HL-60 (cell line): Measurements from ENCODE around the gene CCDC127.
"Not testable (repeated sequence)": the region's sequence is repeated elsewhere in the genome, so short reads cannot be mapped to it uniquely, and the experiment has no call there.

Experiments used
- DNase-seq, 2 experiments: peaks; one replicate each; pipeline ENCODE4 v3.0.0-alpha.2; 2010 to 2020; ENCODE audit warnings: low read depth in 1 of 2, low spot score in 1 of 2
- H3K27ac ChIP-seq: fragments of 250-450 bp; sonication (Bioruptor Pico); replicated peaks from 2 replicates; pipeline ENCODE4 v1.5.1; 2020; ENCODE audit warnings: mild to moderate bottlenecking, moderate library complexity
- H3K27me3 ChIP-seq: fragments of 250-450 bp; sonication (Bioruptor Pico); 2 replicates; pipeline ENCODE4 v1.5.1; 2021; ENCODE audit warnings: mild to moderate bottlenecking, moderate library complexity; ENCODE audit not compliant: insufficient read depth, poor library complexity, severe bottlenecking
- H3K4me3 ChIP-seq: replicated peaks from 2 replicates; pipeline ENCODE4 v1.5.1; 2011; ENCODE audit warnings: mild to moderate bottlenecking, control low read depth, low read length; ENCODE audit not compliant: insufficient read depth
- CTCF ChIP-seq: IDR thresholded peaks from one replicate; pipeline ENCODE4 v1.5.1; 2011; ENCODE audit warnings: low read length, control low read depth, inconsistent platforms; ENCODE audit not compliant: insufficient read depth
- GABPA ChIP-seq: IDR thresholded peaks from 2 replicates; pipeline ENCODE4 v1.6.1; 2012; ENCODE audit warnings: low read depth
- POLR2AphosphoS5 ChIP-seq: IDR thresholded peaks from 2 replicates; pipeline ENCODE4 v1.6.1; 2012; ENCODE audit warnings: low read depth
- REST ChIP-seq: IDR thresholded peaks from 2 replicates; pipeline ENCODE4 v1.6.1; 2012; ENCODE audit warnings: low read depth; ENCODE audit not compliant: insufficient replicate concordance
- SPI1 ChIP-seq: IDR thresholded peaks from 2 replicates; pipeline ENCODE4 v1.6.1; 2012; ENCODE audit warnings: low read depth, mild to moderate bottlenecking, borderline replicate concordance

Gene CCDC127

GRCh38 chr5:257148-257547 is 39.2 kb upstream of the CCDC127 start:
- Histone ChIP-seq H3K4me3 (no peak overlapping the region), H3K27me3 (no peaks in the 10 kb centered on the region), H3K27ac (no peak overlapping the region)
- TF ChIP-seq GABPA (no peak), CTCF (no peak), POLR2AphosphoS5 (no peak), SPI1 (no peak), REST (no peak)
- no peak for DNase-seq

GRCh38 chr5:256347-256746 is 38.4 kb upstream of the CCDC127 start:
- DNase-seq, H3K27ac ChIP-seq, H3K4me3 ChIP-seq: not testable (repeated sequence)

GRCh38 chr5:255116-255515 is 37.2 kb upstream of the CCDC127 start:
- not testable (repeated sequence) for H3K4me3 ChIP-seq, H3K27me3 ChIP-seq, DNase-seq, H3K27ac ChIP-seq

More at GRCh38 chr5:256347-256746, 38.4 kb upstream of the CCDC127 start:
- not testable (repeated sequence) for H3K27me3 ChIP-seq

GRCh38 chr5:254322-254721 is 36.4 kb upstream of the CCDC127 start:
- H3K27ac ChIP-seq, DNase-seq, H3K4me3 ChIP-seq, H3K27me3 ChIP-seq: not testable (repeated sequence)

- TF ChIP-seq POLR2AphosphoS5: no peak
- TF ChIP-seq SPI1: no peak
- no peak for TF ChIP-seq GABPA
- no peak for TF ChIP-seq CTCF
- TF ChIP-seq REST: no peak
- Histone ChIP-seq H3K4me3 (no peak overlapping the region), H3K27ac (no peak overlapping the region), H3K27me3 (no peaks in the 10 kb centered on the region)
- no peak for DNase-seq
These were observed 34.6 kb upstream of the CCDC127 start for GRCh38 chr5:252546-252945.

GRCh38 chr5:251975-252374 is 34.0 kb upstream of the CCDC127 start:
- not testable (repeated sequence) for H3K4me3 ChIP-seq, H3K27ac ChIP-seq, DNase-seq

GRCh38 chr5:251538-251937 is 33.6 kb upstream of the CCDC127 start:
- DNase-seq, H3K4me3 ChIP-seq, H3K27ac ChIP-seq, H3K27me3 ChIP-seq: not testable (repeated sequence)

More at GRCh38 chr5:251975-252374, 34.0 kb upstream of the CCDC127 start:
- H3K27me3 ChIP-seq: not testable (repeated sequence)

GRCh38 chr5:251016-251415 is 33.1 kb upstream of the CCDC127 start:
- not testable (repeated sequence) for H3K27me3 ChIP-seq, H3K27ac ChIP-seq, H3K4me3 ChIP-seq, DNase-seq

GRCh38 chr5:250396-250795 is 32.4 kb upstream of the CCDC127 start:
- not testable (repeated sequence) for H3K27me3 ChIP-seq, H3K4me3 ChIP-seq, DNase-seq, H3K27ac ChIP-seq
